Measurements from ENCODE around the gene KPNA3.

The KPNA3 gene

GRCh38 chr13:49792550-49793324, at the start of gene KPNA3:
Gene KPNA3 (minus strand): TSS chr13:49792682. CDS start chr13:49792506, 176 bp downstream.
- DNase-seq (ENCODE audit: low read depth in 1 of 2, low spot score in 1 of 2) = peak; percentile 77 to 95
- in situ Hi-C loops (cut with HindIII; ENCODE audit: low pct_unique_long_range_greater_than_20kb, low sequenced_read_pairs) = no loop called here
- no peak for TF ChIP-seq JUND (IDR thresholded peaks at IDR 0.05; ENCODE audit: low read depth)

- DNase-seq (ENCODE audit: low read depth in 1 of 2, low spot score in 1 of 2) = no peak
- no peak for TF ChIP-seq JUND (IDR thresholded peaks at IDR 0.05; ENCODE audit: low read depth)
- in situ Hi-C loops (cut with HindIII; ENCODE audit: low pct_unique_long_range_greater_than_20kb, low sequenced_read_pairs) = no loop called here
These were observed 49.5 kb upstream of the KPNA3 start for GRCh38 chr13:49841964-49842363.

GRCh38 chr13:49840675-49841074, 48.2 kb upstream of the KPNA3 start:
- in situ Hi-C loops (cut with HindIII; ENCODE audit: low pct_unique_long_range_greater_than_20kb, low sequenced_read_pairs) = no loop called here
- no peak for DNase-seq (ENCODE audit: low read depth in 1 of 2, low spot score in 1 of 2)
- no peak for TF ChIP-seq JUND (IDR thresholded peaks at IDR 0.05; ENCODE audit: low read depth)

GRCh38 chr13:49840266-49840665, 47.8 kb upstream of the KPNA3 start:
- TF ChIP-seq JUND (IDR thresholded peaks at IDR 0.05; ENCODE audit: low read depth) = no peak
- in situ Hi-C loops (cut with HindIII; ENCODE audit: low pct_unique_long_range_greater_than_20kb, low sequenced_read_pairs) = no loop called here
- DNase-seq (ENCODE audit: low read depth in 1 of 2, low spot score in 1 of 2) = no peak

- TF ChIP-seq JUND (IDR thresholded peaks at IDR 0.05; ENCODE audit: low read depth) = no peak
- in situ Hi-C loops (cut with HindIII; ENCODE audit: low pct_unique_long_range_greater_than_20kb, low sequenced_read_pairs) = no loop called here
- DNase-seq (ENCODE audit: low read depth in 1 of 2, low spot score in 1 of 2) = no peak
These were observed 46.5 kb upstream of the KPNA3 start for GRCh38 chr13:49838989-49839388.

GRCh38 chr13:49836516-49836915, 44.0 kb upstream of the KPNA3 start:
- no peak for TF ChIP-seq JUND (IDR thresholded peaks at IDR 0.05; ENCODE audit: low read depth)
- in situ Hi-C loops (cut with HindIII; ENCODE audit: low pct_unique_long_range_greater_than_20kb, low sequenced_read_pairs) = no loop called here
- DNase-seq (ENCODE audit: low read depth in 1 of 2, low spot score in 1 of 2) = peak in 1 of 2 experiments; percentile 9

- in situ Hi-C loops (cut with HindIII; ENCODE audit: low pct_unique_long_range_greater_than_20kb, low sequenced_read_pairs) = no loop called here
- no peak for TF ChIP-seq JUND (IDR thresholded peaks at IDR 0.05; ENCODE audit: low read depth)
- DNase-seq (ENCODE audit: low read depth in 1 of 2, low spot score in 1 of 2) = no peak
These were observed 40.9 kb upstream of the KPNA3 start for GRCh38 chr13:49833402-49833801.

GRCh38 chr13:49831455-49831854, 39.0 kb upstream of the KPNA3 start:
- in situ Hi-C loops (cut with HindIII; ENCODE audit: low pct_unique_long_range_greater_than_20kb, low sequenced_read_pairs) = no loop called here
- DNase-seq (ENCODE audit: low read depth in 1 of 2, low spot score in 1 of 2) = no peak
- no peak for TF ChIP-seq JUND (IDR thresholded peaks at IDR 0.05; ENCODE audit: low read depth)

GRCh38 chr13:49830721-49831120, 38.2 kb upstream of the KPNA3 start:
- in situ Hi-C loops (cut with HindIII; ENCODE audit: low pct_unique_long_range_greater_than_20kb, low sequenced_read_pairs) = no loop called here
- no peak for TF ChIP-seq JUND (IDR thresholded peaks at IDR 0.05; ENCODE audit: low read depth)
- no peak for DNase-seq (ENCODE audit: low read depth in 1 of 2, low spot score in 1 of 2)

GRCh38 chr13:49829715-49830114, 37.2 kb upstream of the KPNA3 start:
- no peak for TF ChIP-seq JUND (IDR thresholded peaks at IDR 0.05; ENCODE audit: low read depth)
- in situ Hi-C loops (cut with HindIII; ENCODE audit: low pct_unique_long_range_greater_than_20kb, low sequenced_read_pairs) = no loop called here
- no peak for DNase-seq (ENCODE audit: low read depth in 1 of 2, low spot score in 1 of 2)

GRCh38 chr13:49828453-49828852, 36.0 kb upstream of the KPNA3 start:
- in situ Hi-C loops (cut with HindIII; ENCODE audit: low pct_unique_long_range_greater_than_20kb, low sequenced_read_pairs) = no loop called here
- no peak for TF ChIP-seq JUND (IDR thresholded peaks at IDR 0.05; ENCODE audit: low read depth)
- DNase-seq (ENCODE audit: low read depth in 1 of 2, low spot score in 1 of 2) = peak in 1 of 2 experiments; percentile 18

- no peak for DNase-seq (ENCODE audit: low read depth in 1 of 2, low spot score in 1 of 2)
- in situ Hi-C loops (cut with HindIII; ENCODE audit: low pct_unique_long_range_greater_than_20kb, low sequenced_read_pairs) = no loop called here
- TF ChIP-seq JUND (IDR thresholded peaks at IDR 0.05; ENCODE audit: low read depth) = no peak
These were observed 35.4 kb upstream of the KPNA3 start for GRCh38 chr13:49827891-49828290.

GRCh38 chr13:49827336-49827735, 34.9 kb upstream of the KPNA3 start:
- no peak for DNase-seq (ENCODE audit: low read depth in 1 of 2, low spot score in 1 of 2)
- in situ Hi-C loops (cut with HindIII; ENCODE audit: low pct_unique_long_range_greater_than_20kb, low sequenced_read_pairs) = no loop called here
- TF ChIP-seq JUND (IDR thresholded peaks at IDR 0.05; ENCODE audit: low read depth) = no peak

Data from T47D (cell line).